H1 (cell line): ENCODE results near the gene SYNPR. TPM values are rescaled to one million over a fixed set of nuclear protein-coding genes. Genes with fewer than 3 reads are reported as not detected.

Experiments
- polyA plus RNA-seq, 7 experiments: library from polyadenylated mRNA; depleted of rRNA in 3 of 7; stranded (reverse) in 5 of 7; unstranded in 2 of 7; fragments of >200 nt in 5 of 7; fragments of 200-250 nt in 2 of 7; gene quantifications; 1 replicate in 5 of 7; 2 replicates in 1 of 7; 4 replicates in 1 of 7; pipeline versions ENCODE4 v1.2.1 to v1.2.3, GENCODE V29; 2011 to 2013; ENCODE audit warnings: missing spikeins in 2 of 7, mixed read lengths in 2 of 7
- small RNA-seq: library from polyadenylated mRNA; stranded (forward); fragments of <200 nt; extraction: miRNeasy Mini kit (QIAGEN cat#:217004); gene quantifications from one replicate; pipeline ENCODE3, GENCODE V24; 2013; ENCODE audit not compliant: insufficient read depth
- total RNA-seq: library from RNA; stranded (reverse); fragmentation: NEBNext Ultra II Directional; extraction: Animal tissue kit (Norgen Biotek cat#: 25700); gene quantifications from 2 replicates; pipeline ENCODE4 v1.2.1, GENCODE V29; 2021

The SYNPR gene
- total and polyA plus RNA-seq, 2 of the 8 experiments (the other 6 are each of a cell fraction or from before 2014, with no cell fraction given): 0.39 to 0.99 TPM

Small RNA genes lying within 50 kb of the gene (small RNA-seq; reads per million reads assigned to genes)
- gene RNA5SP134: 1.4 reads per million
